GM21528 (cell line): Measurements from ENCODE around the gene SERPINA4.

ENCODE experiments used
- ATAC-seq: cut with Tn5 transposase; IDR thresholded peaks from one replicate; pipeline ENCODE4 v1.9.1; 2021; ENCODE audit warnings: mild to moderate bottlenecking, moderate library complexity; ENCODE audit not compliant: unreplicated experiment, low FRiP score

Gene SERPINA4

DNA sequence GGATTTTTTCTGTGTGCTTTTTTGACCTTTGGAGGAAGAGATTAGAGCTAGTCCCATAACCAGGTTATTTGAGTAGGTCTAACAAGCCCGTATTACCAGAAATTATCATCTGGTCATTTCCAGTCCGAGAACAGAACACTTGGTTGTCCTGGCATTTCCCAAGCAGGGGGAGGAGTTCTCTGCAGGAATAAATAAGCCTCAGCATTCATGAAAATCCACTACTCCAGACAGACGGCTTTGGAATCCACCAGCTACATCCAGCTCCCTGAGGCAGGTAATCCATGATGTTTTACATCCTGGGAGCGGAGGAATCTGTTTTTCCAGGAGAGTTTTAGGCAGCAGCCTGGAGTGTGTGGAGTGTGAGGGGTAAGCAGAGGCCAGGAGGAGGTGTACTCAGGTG is 50.9 kb downstream of the SERPINA4 start, which contains the start of gene SERPINA3:
Gene SERPINA3 (plus strand): TSS at position 218 of the 400 bp plus-strand sequence. CDS start 2,051 bp downstream, outside the sequence.
- ATAC-seq = no peak

DNA sequence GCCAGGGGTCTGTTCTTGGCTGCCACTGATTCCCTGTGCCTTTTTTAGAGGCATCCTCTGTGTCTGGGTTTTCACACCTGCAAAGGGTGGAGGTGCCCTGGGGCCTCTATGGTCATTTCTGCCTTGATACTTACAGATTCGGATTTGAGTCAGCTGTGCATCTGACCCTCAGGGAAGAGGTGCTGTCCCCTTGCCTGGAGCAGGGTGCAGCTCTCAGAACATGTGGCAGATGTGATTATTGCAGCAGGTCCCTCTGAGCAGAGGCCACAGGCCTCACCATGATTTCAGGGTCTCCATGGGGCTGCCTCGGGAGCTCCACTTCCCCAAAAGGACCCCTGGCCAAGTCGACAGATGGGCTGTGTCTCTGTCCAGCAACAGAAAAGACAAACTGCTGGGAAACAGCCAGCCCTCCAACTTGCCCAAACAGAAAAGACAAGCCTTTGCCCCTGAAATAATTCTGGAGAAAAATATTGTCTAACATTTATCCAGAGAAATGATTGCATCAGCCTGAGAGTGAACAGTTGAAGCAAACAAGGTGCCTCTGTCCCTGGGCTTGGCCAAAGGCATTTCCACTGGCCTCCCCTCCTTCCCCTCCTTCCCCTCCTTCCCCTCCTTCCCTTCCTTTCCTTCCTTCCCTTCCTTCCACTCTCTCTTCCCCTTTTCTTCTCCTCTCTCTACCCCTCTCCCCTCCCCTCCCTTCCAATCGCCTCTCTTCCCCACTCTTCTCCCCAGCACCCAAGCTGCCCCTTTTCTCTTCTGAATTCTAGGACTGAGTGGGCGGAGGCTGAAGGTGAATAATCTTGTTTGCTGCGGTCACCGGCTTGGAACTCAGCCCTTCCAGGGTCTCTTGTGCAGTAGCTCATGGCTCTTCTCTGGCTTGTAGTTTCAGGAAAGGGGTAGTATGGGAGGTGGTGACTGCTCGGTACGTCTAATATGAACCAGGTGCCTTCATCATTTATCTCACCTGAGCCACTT is 51.6 kb downstream of the SERPINA4 start:
- no peak for ATAC-seq

DNA sequence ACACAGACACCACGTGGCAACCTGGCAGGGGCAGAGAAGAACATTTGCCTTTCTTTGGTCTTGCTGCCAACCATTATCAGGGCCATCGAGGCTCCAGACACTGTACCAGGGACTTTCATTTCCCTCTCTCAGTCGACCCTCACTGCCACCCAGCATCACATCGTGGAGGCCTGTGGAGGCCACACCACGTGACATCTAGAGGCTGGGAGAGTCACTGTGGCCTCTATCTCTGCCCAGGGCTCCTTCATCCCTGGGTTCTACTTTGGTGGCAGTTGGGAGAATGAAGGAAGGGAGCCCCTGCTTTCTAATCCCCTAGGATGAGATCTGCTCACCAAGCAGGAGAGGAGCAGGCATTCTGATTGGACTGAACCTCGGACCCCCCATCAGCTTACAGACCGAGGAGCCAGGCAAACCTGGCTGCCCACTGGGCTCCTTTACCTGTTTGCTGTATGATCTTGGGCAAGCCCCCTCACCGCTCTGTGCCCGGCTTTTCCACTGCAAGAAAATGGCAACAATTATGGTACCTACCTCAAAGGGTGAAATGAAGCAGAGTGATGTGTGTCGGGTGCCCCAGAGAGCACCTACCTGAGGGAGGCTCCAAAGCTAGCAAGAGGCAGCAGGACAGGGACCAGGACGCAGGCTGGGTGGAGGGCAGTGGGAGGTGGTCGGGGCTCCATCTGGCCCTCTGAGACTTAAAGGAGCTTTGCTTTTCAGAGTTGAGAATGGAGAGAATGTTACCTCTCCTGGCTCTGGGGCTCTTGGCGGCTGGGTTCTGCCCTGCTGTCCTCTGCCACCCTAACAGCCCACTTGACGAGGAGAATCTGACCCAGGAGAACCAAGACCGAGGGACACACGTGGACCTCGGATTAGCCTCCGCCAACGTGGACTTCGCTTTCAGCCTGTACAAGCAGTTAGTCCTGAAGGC is 52.7 kb downstream of the SERPINA4 start:
- no peak for ATAC-seq

DNA sequence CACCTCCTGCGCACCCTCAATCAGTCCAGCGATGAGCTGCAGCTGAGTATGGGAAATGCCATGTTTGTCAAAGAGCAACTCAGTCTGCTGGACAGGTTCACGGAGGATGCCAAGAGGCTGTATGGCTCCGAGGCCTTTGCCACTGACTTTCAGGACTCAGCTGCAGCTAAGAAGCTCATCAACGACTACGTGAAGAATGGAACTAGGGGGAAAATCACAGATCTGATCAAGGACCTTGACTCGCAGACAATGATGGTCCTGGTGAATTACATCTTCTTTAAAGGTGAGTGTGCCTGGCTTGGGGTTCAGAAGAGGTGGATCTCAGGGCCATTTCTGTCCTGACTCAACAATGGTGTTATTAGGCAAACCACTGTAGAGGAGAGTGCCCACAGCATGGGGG is 53.6 kb downstream of the SERPINA4 start:
- ATAC-seq = no peak

DNA sequence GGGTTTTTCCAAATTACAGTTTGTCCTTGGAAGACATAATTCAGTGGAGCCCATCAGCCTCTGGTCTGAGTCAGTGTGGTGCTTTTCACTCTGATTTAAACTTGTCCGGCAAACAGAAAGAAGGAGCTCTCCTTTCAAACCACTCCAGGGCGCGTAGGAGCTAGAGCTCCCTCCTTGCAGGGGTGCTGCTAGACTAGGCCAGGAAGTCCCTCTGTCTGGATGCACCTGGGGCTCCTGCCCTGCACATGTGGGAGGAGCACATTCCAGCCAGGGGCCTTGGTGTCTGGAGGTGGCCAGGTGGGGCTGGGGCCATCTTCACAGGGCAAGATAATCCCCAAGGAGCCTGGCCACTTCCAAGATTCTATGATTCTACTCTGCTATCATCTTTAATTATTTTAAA is 54.0 kb downstream of the SERPINA4 start:
- ATAC-seq = no peak

DNA sequence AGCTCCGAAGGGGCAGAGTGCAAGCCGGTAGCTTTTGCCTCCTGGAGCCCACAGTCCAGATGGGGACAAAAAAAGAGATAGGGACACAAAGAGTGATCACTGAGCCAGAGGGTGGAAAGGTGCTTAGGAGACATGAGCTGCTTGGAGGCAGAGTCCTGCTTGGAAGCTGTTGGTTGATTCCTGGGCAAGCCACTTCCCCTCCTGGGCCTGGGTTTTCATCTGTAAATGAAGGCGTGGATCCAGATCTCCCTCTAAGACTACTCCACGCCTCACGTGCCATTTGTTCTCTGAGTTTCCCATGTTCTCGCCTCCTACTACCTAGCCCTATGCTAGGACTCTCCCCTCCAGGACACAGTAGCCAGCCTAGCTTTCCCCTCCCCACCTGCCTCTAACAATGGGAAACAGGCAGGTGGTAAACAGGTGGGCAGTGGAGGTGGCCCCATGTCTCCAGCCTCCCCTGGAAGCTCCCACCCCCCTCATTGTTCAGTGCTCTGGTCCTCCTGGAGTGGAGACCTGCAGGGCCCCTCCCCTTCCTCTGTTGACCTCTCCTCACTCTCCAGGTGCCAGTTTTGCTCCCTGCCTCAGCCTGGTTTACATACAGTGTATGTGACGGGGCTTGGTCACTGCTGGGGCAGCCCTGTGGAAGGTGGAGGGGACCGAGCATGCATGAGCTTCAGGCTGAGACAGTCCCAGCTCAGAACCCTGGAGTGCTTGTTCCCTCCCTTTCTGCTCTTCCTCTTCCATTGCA is 54.8 kb downstream of the SERPINA4 start:
- ATAC-seq = no peak

DNA sequence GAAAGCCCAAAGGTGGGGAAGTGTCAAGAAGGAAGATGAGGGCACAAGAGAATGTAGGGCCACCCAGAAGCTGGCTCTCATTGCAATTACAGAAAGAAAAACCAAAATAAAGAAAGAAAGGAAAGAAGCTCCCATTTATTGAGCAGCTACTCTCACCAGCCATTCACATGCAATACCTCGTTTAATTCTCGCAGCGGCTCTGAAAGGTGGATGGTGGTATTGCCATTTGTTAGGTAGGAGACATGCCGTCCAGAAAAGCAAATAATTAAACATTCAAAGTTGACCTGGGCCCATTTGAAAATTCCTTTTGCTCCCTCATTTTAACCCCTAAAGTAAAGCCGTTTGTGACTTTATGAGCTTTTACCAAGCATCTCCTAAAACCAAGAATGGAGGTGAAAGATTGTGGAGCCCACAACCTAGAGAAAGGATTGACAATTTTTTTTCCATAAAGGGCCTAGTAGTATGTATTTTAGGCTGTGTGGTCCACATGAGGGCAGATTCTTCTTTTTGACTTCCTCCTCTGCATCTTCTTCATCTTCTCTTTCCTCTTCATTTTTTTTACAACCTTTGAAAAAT is 56.2 kb downstream of the SERPINA4 start:
- ATAC-seq = no peak

DNA sequence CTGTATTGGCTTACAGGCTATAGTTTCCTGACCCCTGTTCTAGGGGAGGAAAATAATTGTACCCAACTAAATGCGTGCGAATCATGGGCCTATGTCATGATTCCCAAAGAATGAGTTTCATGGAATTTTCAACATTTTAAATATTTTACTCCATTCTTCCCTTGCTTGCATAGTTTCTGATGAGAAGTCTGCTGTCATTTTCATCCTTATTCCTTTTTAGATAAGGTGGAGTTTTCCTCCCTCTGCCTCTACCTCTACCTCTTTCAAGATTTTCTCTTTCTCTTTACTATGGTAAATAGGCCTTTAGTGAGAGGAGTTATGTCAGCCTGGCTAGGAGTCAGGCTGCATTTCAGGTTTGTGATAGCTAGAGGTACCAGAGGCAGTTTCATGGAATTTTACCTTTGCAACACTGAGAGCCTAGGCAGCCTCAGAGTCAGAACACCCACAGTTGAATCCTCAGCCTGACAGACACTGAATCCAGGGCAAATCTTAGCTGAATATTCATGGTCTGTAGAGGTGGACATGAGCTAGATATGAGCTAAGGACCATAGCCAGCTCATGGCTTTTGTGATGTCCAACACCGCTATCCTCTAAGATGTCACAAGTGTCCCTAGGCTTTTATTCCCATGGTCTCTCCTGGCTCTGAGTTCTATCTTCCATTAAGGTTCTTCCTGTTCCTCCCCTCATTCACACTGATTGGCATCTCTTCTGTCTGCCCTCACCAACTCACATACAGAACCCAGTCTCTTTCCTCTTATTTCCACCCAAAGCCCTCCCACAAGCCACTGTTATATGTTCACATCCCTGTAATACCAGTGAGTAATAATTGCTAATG is 57.0 kb downstream of the SERPINA4 start:
- no peak for ATAC-seq

DNA sequence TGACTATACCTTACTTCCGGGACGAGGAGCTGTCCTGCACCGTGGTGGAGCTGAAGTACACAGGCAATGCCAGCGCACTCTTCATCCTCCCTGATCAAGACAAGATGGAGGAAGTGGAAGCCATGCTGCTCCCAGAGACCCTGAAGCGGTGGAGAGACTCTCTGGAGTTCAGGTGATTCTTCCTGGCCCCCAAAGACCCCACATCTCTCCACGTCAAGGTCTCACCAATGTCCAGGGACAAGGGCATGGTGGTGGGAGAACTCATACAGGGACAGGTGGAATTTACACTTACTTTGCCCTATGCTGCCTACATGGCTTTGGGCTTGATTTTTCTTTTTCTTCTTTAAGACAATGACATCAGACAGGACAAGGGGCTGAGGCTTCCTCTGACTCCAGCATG is 58.1 kb downstream of the SERPINA4 start:
- ATAC-seq = no peak
